Chondrocyte (in vitro differentiated cells): Measurements from ENCODE around the gene MCRIP2. TPM values are rescaled to one million over a fixed set of nuclear protein-coding genes. Genes with fewer than 3 reads are reported as not detected.

Experiments used
- DNase-seq: peaks from one replicate; pipeline ENCODE4 v3.0.0; 2021; ENCODE audit warnings: mixed read lengths, low spot score
- H3K27ac Mint-ChIP-seq: one replicate; pipeline ENCODE4 v1.8.0; 2021; ENCODE audit warnings: mild to moderate bottlenecking, moderate library complexity, mixed read lengths; ENCODE audit not compliant: unreplicated experiment
- H3K27me3 Mint-ChIP-seq: 2 replicates; pipeline ENCODE4 v1.8.0; 2021; ENCODE audit warnings: low read depth, mixed read lengths
- H3K36me3 Mint-ChIP-seq: 2 replicates; pipeline ENCODE4 v1.8.0; 2021; ENCODE audit warnings: low read depth, mixed read lengths
- H3K4me1 Mint-ChIP-seq: 2 replicates; pipeline ENCODE4 v1.8.0; 2021; ENCODE audit warnings: low read depth, mild to moderate bottlenecking, mixed read lengths
- H3K4me3 Mint-ChIP-seq: one replicate; pipeline ENCODE4 v1.8.0; 2021; ENCODE audit warnings: mild to moderate bottlenecking, moderate library complexity, mixed read lengths; ENCODE audit not compliant: unreplicated experiment
- H3K9me3 Mint-ChIP-seq: 2 replicates; pipeline ENCODE4 v1.8.0; 2021; ENCODE audit warnings: low read depth, mixed read lengths
- total RNA-seq: library from RNA; stranded (reverse); gene quantifications from 3 replicates; pipeline ENCODE4 v1.2.1, GENCODE V29; 2021
- TF ChIP-seq, protein P1 (sequence below): fragments of 200-600 bp; sonication (generic); IDR thresholded peaks from 2 replicates; pipeline ENCODE4 v1.5.0; 2021; ENCODE audit warnings: antibody characterized with exemption, mild to moderate bottlenecking, moderate library complexity

Gene MCRIP2
- total RNA-seq, 1 donor from 2014 or later: 15.3 TPM

GRCh38 chr16:630815-631405 is 10.7 kb upstream of the MCRIP2 start, which contains the start of gene WFIKKN1:
Gene WFIKKN1, plus strand, starts transcription at chr16:630985. Its CDS starts 269 bp downstream, at chr16:631254.
- no peak within 1 kb of the TSS for H3K27ac Mint-ChIP-seq
- no peak for DNase-seq
- peaks cover 30% of the 10 kb centered on the region for H3K4me1 Mint-ChIP-seq
- H3K9me3 Mint-ChIP-seq: no peaks in the 10 kb centered on the region
- TF ChIP-seq, protein P1, sequence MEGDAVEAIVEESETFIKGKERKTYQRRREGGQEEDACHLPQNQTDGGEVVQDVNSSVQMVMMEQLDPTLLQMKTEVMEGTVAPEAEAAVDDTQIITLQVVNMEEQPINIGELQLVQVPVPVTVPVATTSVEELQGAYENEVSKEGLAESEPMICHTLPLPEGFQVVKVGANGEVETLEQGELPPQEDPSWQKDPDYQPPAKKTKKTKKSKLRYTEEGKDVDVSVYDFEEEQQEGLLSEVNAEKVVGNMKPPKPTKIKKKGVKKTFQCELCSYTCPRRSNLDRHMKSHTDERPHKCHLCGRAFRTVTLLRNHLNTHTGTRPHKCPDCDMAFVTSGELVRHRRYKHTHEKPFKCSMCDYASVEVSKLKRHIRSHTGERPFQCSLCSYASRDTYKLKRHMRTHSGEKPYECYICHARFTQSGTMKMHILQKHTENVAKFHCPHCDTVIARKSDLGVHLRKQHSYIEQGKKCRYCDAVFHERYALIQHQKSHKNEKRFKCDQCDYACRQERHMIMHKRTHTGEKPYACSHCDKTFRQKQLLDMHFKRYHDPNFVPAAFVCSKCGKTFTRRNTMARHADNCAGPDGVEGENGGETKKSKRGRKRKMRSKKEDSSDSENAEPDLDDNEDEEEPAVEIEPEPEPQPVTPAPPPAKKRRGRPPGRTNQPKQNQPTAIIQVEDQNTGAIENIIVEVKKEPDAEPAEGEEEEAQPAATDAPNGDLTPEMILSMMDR: no peak
- peaks cover 2% of the 10 kb centered on the region for H3K36me3 Mint-ChIP-seq
- H3K27me3 Mint-ChIP-seq: no peaks in the 10 kb centered on the region
- H3K4me3 Mint-ChIP-seq: no peak within 1 kb of the TSS

- no peak for DNase-seq
- Mint-ChIP-seq H3K4me1 (peaks cover 27% of the 10 kb centered on the region), H3K36me3 (no peaks in the 10 kb centered on the region), H3K27ac (no peak overlapping the region), H3K4me3 (no peak overlapping the region), H3K9me3 (no peaks in the 10 kb centered on the region), H3K27me3 (no peaks in the 10 kb centered on the region)
- TF ChIP-seq, protein P1: no peak
Measured at GRCh38 chr16:631808-632358, 9.7 kb upstream of the MCRIP2 start.

DNA sequence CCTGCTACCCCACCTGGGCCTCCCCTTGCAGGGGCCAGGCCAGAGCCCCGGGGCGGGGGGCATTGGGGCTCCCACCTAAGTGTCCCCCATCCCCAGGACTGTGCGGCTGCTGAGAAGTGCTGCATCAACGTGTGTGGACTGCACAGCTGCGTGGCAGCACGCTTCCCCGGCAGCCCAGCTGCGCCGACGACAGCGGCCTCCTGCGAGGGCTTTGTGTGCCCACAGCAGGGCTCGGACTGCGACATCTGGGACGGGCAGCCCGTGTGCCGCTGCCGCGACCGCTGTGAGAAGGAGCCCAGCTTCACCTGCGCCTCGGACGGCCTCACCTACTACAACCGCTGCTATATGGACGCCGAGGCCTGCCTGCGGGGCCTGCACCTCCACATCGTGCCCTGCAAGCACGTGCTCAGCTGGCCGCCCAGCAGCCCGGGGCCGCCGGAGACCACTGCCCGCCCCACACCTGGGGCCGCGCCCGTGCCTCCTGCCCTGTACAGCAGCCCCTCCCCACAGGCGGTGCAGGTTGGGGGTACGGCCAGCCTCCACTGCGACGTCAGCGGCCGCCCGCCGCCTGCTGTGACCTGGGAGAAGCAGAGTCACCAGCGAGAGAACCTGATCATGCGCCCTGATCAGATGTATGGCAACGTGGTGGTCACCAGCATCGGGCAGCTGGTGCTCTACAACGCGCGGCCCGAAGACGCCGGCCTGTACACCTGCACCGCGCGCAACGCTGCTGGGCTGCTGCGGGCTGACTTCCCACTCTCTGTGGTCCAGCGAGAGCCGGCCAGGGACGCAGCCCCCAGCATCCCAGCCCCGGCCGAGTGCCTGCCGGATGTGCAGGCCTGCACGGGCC is 8.9 kb upstream of the MCRIP2 start:
- no peak overlapping the region for H3K4me3 Mint-ChIP-seq
- TF ChIP-seq, protein P1: no peak
- no peak for DNase-seq
- no peaks in the 10 kb centered on the region for H3K27me3 Mint-ChIP-seq
- no peak overlapping the region for H3K27ac Mint-ChIP-seq
- H3K36me3 Mint-ChIP-seq: no peaks in the 10 kb centered on the region
- no peaks in the 10 kb centered on the region for H3K9me3 Mint-ChIP-seq
- peaks cover 19% of the 10 kb centered on the region for H3K4me1 Mint-ChIP-seq

DNA sequence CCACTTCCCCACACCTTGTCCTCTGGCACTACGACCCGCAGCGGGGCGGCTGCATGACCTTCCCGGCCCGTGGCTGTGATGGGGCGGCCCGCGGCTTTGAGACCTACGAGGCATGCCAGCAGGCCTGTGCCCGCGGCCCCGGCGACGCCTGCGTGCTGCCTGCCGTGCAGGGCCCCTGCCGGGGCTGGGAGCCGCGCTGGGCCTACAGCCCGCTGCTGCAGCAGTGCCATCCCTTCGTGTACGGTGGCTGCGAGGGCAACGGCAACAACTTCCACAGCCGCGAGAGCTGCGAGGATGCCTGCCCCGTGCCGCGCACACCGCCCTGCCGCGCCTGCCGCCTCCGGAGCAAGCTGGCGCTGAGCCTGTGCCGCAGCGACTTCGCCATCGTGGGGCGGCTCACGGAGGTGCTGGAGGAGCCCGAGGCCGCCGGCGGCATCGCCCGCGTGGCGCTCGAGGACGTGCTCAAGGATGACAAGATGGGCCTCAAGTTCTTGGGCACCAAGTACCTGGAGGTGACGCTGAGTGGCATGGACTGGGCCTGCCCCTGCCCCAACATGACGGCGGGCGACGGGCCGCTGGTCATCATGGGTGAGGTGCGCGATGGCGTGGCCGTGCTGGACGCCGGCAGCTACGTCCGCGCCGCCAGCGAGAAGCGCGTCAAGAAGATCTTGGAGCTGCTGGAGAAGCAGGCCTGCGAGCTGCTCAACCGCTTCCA is 8.1 kb upstream of the MCRIP2 start:
- DNase-seq: no peak
- H3K27me3 Mint-ChIP-seq: no peaks in the 10 kb centered on the region
- H3K9me3 Mint-ChIP-seq: no peaks in the 10 kb centered on the region
- no peaks in the 10 kb centered on the region for H3K36me3 Mint-ChIP-seq
- H3K4me3 Mint-ChIP-seq: no peak overlapping the region
- H3K4me1 Mint-ChIP-seq: peaks cover 13% of the 10 kb centered on the region
- TF ChIP-seq, protein P1: no peak
- no peak overlapping the region for H3K27ac Mint-ChIP-seq
